Peyer's patch (tissue), 4 donors: ENCODE data around the gene GDAP1L1.

Experiments used
- POLR2A ChIP-seq, 2 donors: fragments of 450-650 bp; IDR thresholded peaks; one replicate each; pipeline ENCODE4 v1.5.1; 2017; ENCODE audit warnings: antibody characterized with exemption in 2 of 2, mild to moderate bottlenecking in 2 of 2, moderate library complexity in 2 of 2
- TF ChIP-seq, protein P1 (sequence below), 6 experiments: fragments of 450-650 bp in 4 of 6; fragments of 200-600 bp in 2 of 6; sonication (generic) in 1 of 6; IDR thresholded peaks; one replicate each; pipeline ENCODE4 v1.5.1; 2017 to 2019; ENCODE audit warnings: antibody characterized with exemption in 6 of 6, mild to moderate bottlenecking in 3 of 6, moderate library complexity in 1 of 6

DNA sequence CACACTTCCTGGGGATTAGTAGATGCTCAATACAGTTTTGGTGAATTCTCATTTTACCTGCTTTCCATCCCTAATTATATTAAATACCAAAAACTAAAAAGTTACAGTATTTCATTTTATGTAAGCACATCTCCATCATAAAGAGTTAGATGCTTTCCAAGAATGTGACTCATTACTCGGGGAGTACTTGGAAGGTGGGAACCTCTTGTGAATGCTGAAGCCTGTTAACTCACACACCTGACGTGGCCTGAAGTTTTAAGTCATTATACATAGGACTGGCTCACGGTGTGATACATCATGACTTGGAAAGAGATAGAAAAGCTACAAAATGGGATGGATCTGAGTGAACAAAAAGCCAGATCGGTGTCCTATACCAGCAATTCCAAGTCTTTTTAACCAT, 34.3 kb upstream of the GDAP1L1 start:
- no peak for TF ChIP-seq POLR2A (IDR thresholded peaks at IDR 0.05)
- TF ChIP-seq, protein P1, sequence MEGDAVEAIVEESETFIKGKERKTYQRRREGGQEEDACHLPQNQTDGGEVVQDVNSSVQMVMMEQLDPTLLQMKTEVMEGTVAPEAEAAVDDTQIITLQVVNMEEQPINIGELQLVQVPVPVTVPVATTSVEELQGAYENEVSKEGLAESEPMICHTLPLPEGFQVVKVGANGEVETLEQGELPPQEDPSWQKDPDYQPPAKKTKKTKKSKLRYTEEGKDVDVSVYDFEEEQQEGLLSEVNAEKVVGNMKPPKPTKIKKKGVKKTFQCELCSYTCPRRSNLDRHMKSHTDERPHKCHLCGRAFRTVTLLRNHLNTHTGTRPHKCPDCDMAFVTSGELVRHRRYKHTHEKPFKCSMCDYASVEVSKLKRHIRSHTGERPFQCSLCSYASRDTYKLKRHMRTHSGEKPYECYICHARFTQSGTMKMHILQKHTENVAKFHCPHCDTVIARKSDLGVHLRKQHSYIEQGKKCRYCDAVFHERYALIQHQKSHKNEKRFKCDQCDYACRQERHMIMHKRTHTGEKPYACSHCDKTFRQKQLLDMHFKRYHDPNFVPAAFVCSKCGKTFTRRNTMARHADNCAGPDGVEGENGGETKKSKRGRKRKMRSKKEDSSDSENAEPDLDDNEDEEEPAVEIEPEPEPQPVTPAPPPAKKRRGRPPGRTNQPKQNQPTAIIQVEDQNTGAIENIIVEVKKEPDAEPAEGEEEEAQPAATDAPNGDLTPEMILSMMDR (IDR thresholded peaks at IDR 0.05): no peak
